ENCODE results near the gene OSMR. TPM values are rescaled to one million over a fixed set of nuclear protein-coding genes. Genes with fewer than 3 reads are reported as not detected.

Gene OSMR
- total and polyA plus RNA-seq, 2 of the 13 experiments (the other 11 are each of a cell fraction or from before 2014, with no cell fraction given) = 21.3 to 86.5 TPM

- TF ChIP-seq FOSL2 (CRISPR knock-in tag; IDR thresholded peaks at IDR 0.05) (peak; percentile 95), ZFP41 (CRISPR knock-in tag; IDR thresholded peaks at IDR 0.05; ENCODE audit: borderline replicate concordance) (no peak), ZNF777 (CRISPR knock-in tag; IDR thresholded peaks at IDR 0.05) (no peak), ATF3 (CRISPR knock-in tag; IDR thresholded peaks at IDR 0.05) (peak; percentile 61; the same call in 1 of the 2 replicates), KMT2A (CRISPR knock-in tag; IDR thresholded peaks at IDR 0.05) (0 out of 2 replicates have a peak, but pooled peaks have one; percentile 52), SMAD9 (CRISPR knock-in tag; IDR thresholded peaks at IDR 0.05) (no peak), ZNF350 (CRISPR knock-in tag; IDR thresholded peaks at IDR 0.05; ENCODE audit: borderline replicate concordance, low read depth) (peak; percentile 26; the same call in 1 of the 2 replicates), ZNF124 (CRISPR knock-in tag; IDR thresholded peaks at IDR 0.05) (peak; percentile 68; the same call in 1 of the 2 replicates), TOPORS (CRISPR knock-in tag; IDR thresholded peaks at IDR 0.05) (no peak), ZNF646 (CRISPR knock-in tag; IDR thresholded peaks at IDR 0.05) (peak; percentile 76; the same call in 1 of the 2 replicates), ZNF878 (CRISPR knock-in tag; IDR thresholded peaks at IDR 0.05) (peak; percentile 76; the same call in 1 of the 2 replicates), TOE1 (CRISPR knock-in tag; IDR thresholded peaks at IDR 0.05) (no peak), SOX5 (CRISPR knock-in tag; IDR thresholded peaks at IDR 0.05; ENCODE audit: borderline replicate concordance) (peak; percentile 77; the same call in 1 of the 2 replicates), ARID2 (CRISPR knock-in tag; IDR thresholded peaks at IDR 0.05; ENCODE audit: borderline replicate concordance) (no peak), AKNA (CRISPR knock-in tag; IDR thresholded peaks at IDR 0.05; ENCODE audit: borderline replicate concordance) (no peak), ZNF530 (CRISPR knock-in tag; IDR thresholded peaks at IDR 0.05; ENCODE audit: low read depth) (no peak), CBX1 (IDR thresholded peaks at IDR 0.05; ENCODE audit: low read depth) (peak; percentile 79), FOXP1 (IDR thresholded peaks at IDR 0.05) (no peak), FOXP1 (CRISPR knock-in tag; IDR thresholded peaks at IDR 0.05) (peak; percentile 64; the same call in 1 of the 2 replicates)
These were observed 15.2 kb upstream of the OSMR start (continued) for GRCh38 chr5:38830521-38831051.
